HepG2 (cell line): ENCODE measurements around the gene CNR1. TPM values are rescaled to one million over a fixed set of nuclear protein-coding genes. Genes with fewer than 3 reads are reported as not detected.

ENCODE experiments used
- ATAC-seq: fragments of 200-7000 bp; cut with Tn5 transposase; 3 replicates; pipeline ENCODE4 v1.9.1; 2020; ENCODE audit warnings: mild to moderate bottlenecking, moderate library complexity
- BruUV-seq: library from RNA; stranded (reverse); fragments of 400-500 nt; replicated peaks from 2 replicates; lab custom pipeline; 2021; lab: Mats Ljungman, UMichigan
- CTCF ChIA-PET: fragments of 300-600 bp; formaldehyde crosslinking; extraction: SDS; loops from one replicate; lab custom pipeline; 2021; ENCODE audit warnings: low total read pairs, inconsistent platforms, low intra/inter-chr PET ratio; lab: Yijun Ruan, JAX
- POLR2A ChIA-PET: fragments of 350-600 bp; sonication (Branson Sonifier 250); formaldehyde crosslinking; loops from one replicate; lab custom pipeline; 2020; ENCODE audit warnings: antibody characterized with exemption, inconsistent platforms; lab: Yijun Ruan, JAX
- DNase-seq: peaks from one replicate; pipeline ENCODE4 v3.0.0-alpha.2; 2015; ENCODE audit warnings: low spot score
- FAIRE-seq: peaks from 3 replicates; lab custom pipeline; 2011; peaks lifted over from hg19 to GRCh38; lab: Jason Lieb, UNC
- H2AFZ ChIP-seq: one replicate; pipeline ENCODE4 v1.6.1; 2011; ENCODE audit warnings: low read length, inconsistent platforms
- H3K27ac ChIP-seq: fragments of 300-600 bp; 3 replicates; pipeline ENCODE4 v1.8.0; 2011; ENCODE audit warnings: mixed run types, mild to moderate bottlenecking, mixed read lengths, low read length, inconsistent platforms; ENCODE audit not compliant: insufficient read depth; ENCODE audit errors: extremely low read length
- H3K27me3 ChIP-seq, 2 experiments: fragments of 200-600 bp in 1 of 2; 2 replicates in 1 of 2; 3 replicates in 1 of 2; pipeline versions ENCODE4 v1.6.0 to v1.8.0; 2011; ENCODE audit warnings: low read length in 2 of 2, mild to moderate bottlenecking in 2 of 2, moderate library complexity in 2 of 2, inconsistent platforms in 1 of 2; ENCODE audit not compliant: insufficient read depth in 2 of 2, control insufficient read depth in 1 of 2
- H3K36me3 ChIP-seq, 2 experiments: fragments of 200-600 bp in 1 of 2; replicated peaks in 1 of 2; 2 replicates in 1 of 2; 3 replicates in 1 of 2; pipeline versions ENCODE4 v1.5.1 to v1.8.0; 2011; ENCODE audit warnings: low read length in 2 of 2, inconsistent platforms in 1 of 2; ENCODE audit not compliant: insufficient read depth in 2 of 2, control insufficient read depth in 1 of 2
- H3K4me1 ChIP-seq: 2 replicates; pipeline ENCODE4 v1.5.1; 2012; ENCODE audit warnings: low read length, inconsistent platforms; ENCODE audit not compliant: insufficient read depth
- H3K4me2 ChIP-seq: 2 replicates; pipeline ENCODE4 v1.6.0; 2011; ENCODE audit warnings: low read depth, low read length, inconsistent platforms
- H3K4me3 ChIP-seq, 3 experiments: fragments of 200-600 bp in 1 of 3; sonication (generic), shearing (Covaris generic) in 1 of 3; replicated peaks in 1 of 3; 2 replicates each; pipeline ENCODE4 v1.5.1; 2011 to 2016; ENCODE audit warnings: low read length in 3 of 3, inconsistent platforms in 2 of 3, low read depth in 2 of 3, mild to moderate bottlenecking in 2 of 3, control low read depth in 1 of 3, mixed read lengths in 1 of 3; ENCODE audit not compliant: insufficient read depth in 1 of 3
- H3K79me2 ChIP-seq: one replicate; pipeline ENCODE4 v1.6.1; 2011; ENCODE audit warnings: low read length, inconsistent platforms; ENCODE audit not compliant: insufficient read depth
- H3K9ac ChIP-seq: 2 replicates; pipeline ENCODE4 v1.6.0; 2011; ENCODE audit warnings: mild to moderate bottlenecking, low read depth, low read length, inconsistent platforms; ENCODE audit not compliant: insufficient read depth
- H3K9me3 ChIP-seq: 2 replicates; pipeline ENCODE4 v1.5.1; 2012; ENCODE audit warnings: mild to moderate bottlenecking, low read length
- H4K20me1 ChIP-seq: 2 replicates; pipeline ENCODE4 v1.6.0; 2011; ENCODE audit warnings: inconsistent platforms, mild to moderate bottlenecking, low read length, moderate library complexity; ENCODE audit not compliant: insufficient read depth
- ARHGAP35 ChIP-seq: sonication (generic); formaldehyde crosslinking; IDR thresholded peaks from 2 replicates; pipeline ENCODE4 v1.9.0; 2022; ENCODE audit warnings: mild to moderate bottlenecking, inconsistent platforms, moderate library complexity, missing genetic modification reagents, borderline replicate concordance
- FOSL1 ChIP-seq: sonication (generic); formaldehyde crosslinking; IDR thresholded peaks from 2 replicates; pipeline ENCODE4 v1.9.0; 2021; ENCODE audit warnings: missing genetic modification reagents, borderline replicate concordance
- POLR2AphosphoS2 ChIP-seq: IDR thresholded peaks from 2 replicates; pipeline ENCODE4 v1.6.1; 2011; ENCODE audit warnings: low read depth, low read length, improper control_type of control experiment
- POLR2AphosphoS5 ChIP-seq: IDR thresholded peaks from 2 replicates; pipeline ENCODE4 v1.6.1; 2012; ENCODE audit warnings: low read depth, low read length
- SETDB1 ChIP-seq: sonication (generic); formaldehyde crosslinking; IDR thresholded peaks from 2 replicates; pipeline ENCODE4 v1.5.1; 2020; ENCODE audit warnings: missing genetic modification reagents, mild to moderate bottlenecking, borderline replicate concordance
- ZBTB26 ChIP-seq: IDR thresholded peaks from 2 replicates; pipeline ENCODE4 v1.6.1; 2016; ENCODE audit warnings: missing compliant biosample characterization, missing genetic modification reagents, borderline replicate concordance
- ZFP91 ChIP-seq: sonication (generic); formaldehyde crosslinking; IDR thresholded peaks from 2 replicates; pipeline ENCODE4 v1.9.0; 2022; ENCODE audit warnings: missing genetic modification reagents, mild to moderate bottlenecking, borderline replicate concordance
- ZIK1 ChIP-seq: sonication (generic); formaldehyde crosslinking; IDR thresholded peaks from 2 replicates; pipeline ENCODE4 v1.5.0; 2020; ENCODE audit warnings: mild to moderate bottlenecking, low read depth, missing genetic modification reagents, borderline replicate concordance
- ZNF329 ChIP-seq: sonication (generic); formaldehyde crosslinking; IDR thresholded peaks from 2 replicates; pipeline ENCODE4 v1.9.0; 2021; ENCODE audit warnings: low read depth, mild to moderate bottlenecking, missing genetic modification reagents
- WGBS: methylation state at CpG from one replicate; pipeline ENCODE4 v1.1.6; 2017; ENCODE audit warnings: low lambda C conversion rate; 5-methylcytosine and 5-hydroxymethylcytosine counted together
- in situ Hi-C: cut with HindIII; loops from 2 replicates; pipeline ENCODE4 v1.10.0; 2017; ENCODE audit warnings: low pct_unique_long_range_greater_than_20kb; ENCODE audit not compliant: extremely low pct_ligation_motif_present
- intact Hi-C: fragments of 100-400 bp; cut with micrococcal nuclease; formaldehyde crosslinking; loops from one replicate; pipeline ENCODE4 v1.10.0; 2022; ENCODE audit not compliant: unreplicated experiment
- polyA plus RNA-seq, 8 experiments: library from polyadenylated mRNA; depleted of rRNA in 3 of 8; stranded (reverse) in 7 of 8; unstranded in 1 of 8; fragments of >200 nt; fragmentation: Illumina TruSeq in 4 of 8; extraction: Trizol in 4 of 8; gene quantifications; 2 replicates each; pipeline versions ENCODE4 v1.2.1 to v1.2.3, GENCODE V29; 2011 to 2016; ENCODE audit warnings: low read depth in 4 of 8, missing spikeins in 1 of 8, mixed read lengths in 1 of 8; ENCODE audit not compliant: insufficient read depth in 1 of 8
- total RNA-seq, 5 experiments: library from RNA; depleted of rRNA; stranded (reverse); fragments of >200 nt; fragmentation: Illumina TruSeq; extraction: Trizol; gene quantifications; 2 replicates each; pipeline ENCODE4 v1.2.3, GENCODE V29; 2016; ENCODE audit warnings: low read depth in 1 of 5
- TF ChIP-seq, protein P1 (sequence below): sonication (generic); formaldehyde crosslinking; IDR thresholded peaks from 2 replicates; pipeline ENCODE4 v1.5.0; 2020; ENCODE audit warnings: missing genetic modification reagents
- TF ChIP-seq, protein P2 (sequence below): sonication (generic); formaldehyde crosslinking; IDR thresholded peaks from 2 replicates; pipeline ENCODE4 v1.9.0; 2021; ENCODE audit warnings: mild to moderate bottlenecking, missing genetic modification reagents
- TF ChIP-seq, protein P3 (sequence below): sonication (generic); formaldehyde crosslinking; IDR thresholded peaks from 2 replicates; pipeline ENCODE4 v1.4.0; 2020; ENCODE audit warnings: missing genetic modification reagents

CNR1 gene
- total and polyA plus RNA-seq, 2 of the 13 experiments (the other 11 are each of a cell fraction or from before 2014, with no cell fraction given), result not detected

DNA sequence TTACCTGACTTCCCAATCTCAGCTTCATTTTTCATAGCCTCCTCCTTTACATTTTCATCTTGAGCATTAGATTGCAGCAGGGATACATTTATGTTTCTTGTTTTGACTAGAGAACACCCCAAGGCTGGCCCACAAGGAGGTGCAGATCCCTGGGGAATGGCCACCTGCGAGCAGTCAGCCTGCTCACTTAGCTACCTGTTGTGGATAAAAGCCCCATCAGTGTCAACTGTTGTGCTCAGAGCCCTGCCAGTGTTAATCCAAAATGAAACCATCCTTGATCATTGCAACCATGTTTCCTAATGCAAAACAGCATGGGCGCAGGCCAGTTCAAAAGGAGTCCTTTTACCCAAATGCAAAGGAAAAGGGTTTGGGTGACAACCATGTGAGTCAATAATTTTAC is 50.8 kb downstream of the CNR1 start:
- Histone ChIP-seq H3K9me3 (no peaks in the 10 kb centered on the region), H3K27ac (no peak overlapping the region), H3K4me1 (no peaks in the 10 kb centered on the region), H3K9ac (no peak overlapping the region), H2AFZ (no peak overlapping the region), H3K79me2 (no peaks in the 10 kb centered on the region), H3K4me3 (no peak overlapping the region), H3K36me3 (no peaks in the 10 kb centered on the region), H3K27me3 (no peaks in the 10 kb centered on the region; a peak in 1 of 5 replicates), H3K4me2 (no peak overlapping the region), H4K20me1 (no peaks in the 10 kb centered on the region)
- POLR2A ChIA-PET, result no interaction called here
- ATAC-seq, result no peak
- BruUV-seq, result no TSS peak
- in situ Hi-C loops (no loop called here), intact Hi-C loops (no loop called here)
- FAIRE-seq, result no peak
- DNase-seq, result no peak
- CTCF ChIA-PET, result no interaction called here
- 0% methylated on average over 1 of the region's 2 CpGs for WGBS
- TF ChIP-seq, protein P1, sequence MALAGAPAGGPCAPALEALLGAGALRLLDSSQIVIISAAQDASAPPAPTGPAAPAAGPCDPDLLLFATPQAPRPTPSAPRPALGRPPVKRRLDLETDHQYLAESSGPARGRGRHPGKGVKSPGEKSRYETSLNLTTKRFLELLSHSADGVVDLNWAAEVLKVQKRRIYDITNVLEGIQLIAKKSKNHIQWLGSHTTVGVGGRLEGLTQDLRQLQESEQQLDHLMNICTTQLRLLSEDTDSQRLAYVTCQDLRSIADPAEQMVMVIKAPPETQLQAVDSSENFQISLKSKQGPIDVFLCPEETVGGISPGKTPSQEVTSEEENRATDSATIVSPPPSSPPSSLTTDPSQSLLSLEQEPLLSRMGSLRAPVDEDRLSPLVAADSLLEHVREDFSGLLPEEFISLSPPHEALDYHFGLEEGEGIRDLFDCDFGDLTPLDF (CRISPR knock-in tag), result no peak
- no peak for TF ChIP-seq FOSL1 (CRISPR knock-in tag)
- TF ChIP-seq, protein P2, sequence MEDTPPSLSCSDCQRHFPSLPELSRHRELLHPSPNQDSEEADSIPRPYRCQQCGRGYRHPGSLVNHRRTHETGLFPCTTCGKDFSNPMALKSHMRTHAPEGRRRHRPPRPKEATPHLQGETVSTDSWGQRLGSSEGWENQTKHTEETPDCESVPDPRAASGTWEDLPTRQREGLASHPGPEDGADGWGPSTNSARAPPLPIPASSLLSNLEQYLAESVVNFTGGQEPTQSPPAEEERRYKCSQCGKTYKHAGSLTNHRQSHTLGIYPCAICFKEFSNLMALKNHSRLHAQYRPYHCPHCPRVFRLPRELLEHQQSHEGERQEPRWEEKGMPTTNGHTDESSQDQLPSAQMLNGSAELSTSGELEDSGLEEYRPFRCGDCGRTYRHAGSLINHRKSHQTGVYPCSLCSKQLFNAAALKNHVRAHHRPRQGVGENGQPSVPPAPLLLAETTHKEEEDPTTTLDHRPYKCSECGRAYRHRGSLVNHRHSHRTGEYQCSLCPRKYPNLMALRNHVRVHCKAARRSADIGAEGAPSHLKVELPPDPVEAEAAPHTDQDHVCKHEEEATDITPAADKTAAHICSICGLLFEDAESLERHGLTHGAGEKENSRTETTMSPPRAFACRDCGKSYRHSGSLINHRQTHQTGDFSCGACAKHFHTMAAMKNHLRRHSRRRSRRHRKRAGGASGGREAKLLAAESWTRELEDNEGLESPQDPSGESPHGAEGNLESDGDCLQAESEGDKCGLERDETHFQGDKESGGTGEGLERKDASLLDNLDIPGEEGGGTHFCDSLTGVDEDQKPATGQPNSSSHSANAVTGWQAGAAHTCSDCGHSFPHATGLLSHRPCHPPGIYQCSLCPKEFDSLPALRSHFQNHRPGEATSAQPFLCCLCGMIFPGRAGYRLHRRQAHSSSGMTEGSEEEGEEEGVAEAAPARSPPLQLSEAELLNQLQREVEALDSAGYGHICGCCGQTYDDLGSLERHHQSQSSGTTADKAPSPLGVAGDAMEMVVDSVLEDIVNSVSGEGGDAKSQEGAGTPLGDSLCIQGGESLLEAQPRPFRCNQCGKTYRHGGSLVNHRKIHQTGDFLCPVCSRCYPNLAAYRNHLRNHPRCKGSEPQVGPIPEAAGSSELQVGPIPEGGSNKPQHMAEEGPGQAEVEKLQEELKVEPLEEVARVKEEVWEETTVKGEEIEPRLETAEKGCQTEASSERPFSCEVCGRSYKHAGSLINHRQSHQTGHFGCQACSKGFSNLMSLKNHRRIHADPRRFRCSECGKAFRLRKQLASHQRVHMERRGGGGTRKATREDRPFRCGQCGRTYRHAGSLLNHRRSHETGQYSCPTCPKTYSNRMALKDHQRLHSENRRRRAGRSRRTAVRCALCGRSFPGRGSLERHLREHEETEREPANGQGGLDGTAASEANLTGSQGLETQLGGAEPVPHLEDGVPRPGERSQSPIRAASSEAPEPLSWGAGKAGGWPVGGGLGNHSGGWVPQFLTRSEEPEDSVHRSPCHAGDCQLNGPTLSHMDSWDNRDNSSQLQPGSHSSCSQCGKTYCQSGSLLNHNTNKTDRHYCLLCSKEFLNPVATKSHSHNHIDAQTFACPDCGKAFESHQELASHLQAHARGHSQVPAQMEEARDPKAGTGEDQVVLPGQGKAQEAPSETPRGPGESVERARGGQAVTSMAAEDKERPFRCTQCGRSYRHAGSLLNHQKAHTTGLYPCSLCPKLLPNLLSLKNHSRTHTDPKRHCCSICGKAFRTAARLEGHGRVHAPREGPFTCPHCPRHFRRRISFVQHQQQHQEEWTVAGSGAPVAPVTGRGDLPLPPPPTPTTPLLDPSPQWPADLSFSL (CRISPR knock-in tag), result no peak
- no peak for TF ChIP-seq ARHGAP35 (CRISPR knock-in tag)
- TF ChIP-seq ZNF329 (CRISPR knock-in tag), result no peak
- no peak for TF ChIP-seq POLR2AphosphoS5
- TF ChIP-seq, protein P3, sequence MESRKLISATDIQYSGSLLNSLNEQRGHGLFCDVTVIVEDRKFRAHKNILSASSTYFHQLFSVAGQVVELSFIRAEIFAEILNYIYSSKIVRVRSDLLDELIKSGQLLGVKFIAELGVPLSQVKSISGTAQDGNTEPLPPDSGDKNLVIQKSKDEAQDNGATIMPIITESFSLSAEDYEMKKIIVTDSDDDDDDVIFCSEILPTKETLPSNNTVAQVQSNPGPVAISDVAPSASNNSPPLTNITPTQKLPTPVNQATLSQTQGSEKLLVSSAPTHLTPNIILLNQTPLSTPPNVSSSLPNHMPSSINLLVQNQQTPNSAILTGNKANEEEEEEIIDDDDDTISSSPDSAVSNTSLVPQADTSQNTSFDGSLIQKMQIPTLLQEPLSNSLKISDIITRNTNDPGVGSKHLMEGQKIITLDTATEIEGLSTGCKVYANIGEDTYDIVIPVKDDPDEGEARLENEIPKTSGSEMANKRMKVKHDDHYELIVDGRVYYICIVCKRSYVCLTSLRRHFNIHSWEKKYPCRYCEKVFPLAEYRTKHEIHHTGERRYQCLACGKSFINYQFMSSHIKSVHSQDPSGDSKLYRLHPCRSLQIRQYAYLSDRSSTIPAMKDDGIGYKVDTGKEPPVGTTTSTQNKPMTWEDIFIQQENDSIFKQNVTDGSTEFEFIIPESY (CRISPR knock-in tag), result no peak
- TF ChIP-seq ZIK1 (CRISPR knock-in tag), result no peak
- TF ChIP-seq ZBTB26, result no peak
- no peak for TF ChIP-seq POLR2AphosphoS2
- no peak for TF ChIP-seq SETDB1
- TF ChIP-seq ZFP91, result no peak
